OCI-LY3 (cell line): ENCODE measurements around the gene CD109.

Experiments used
- EZH2phosphoT487 ChIP-seq: fragments of 200-600 bp; shearing (Covaris generic); IDR thresholded peaks from 2 replicates; pipeline ENCODE4 v1.6.1; 2018; ENCODE audit warnings: antibody characterized with exemption, mixed run types, low read depth
- TF ChIP-seq, protein P1 (sequence below): fragments of 200-600, 300-600 bp; sonication (generic); IDR thresholded peaks from 2 replicates; pipeline ENCODE4 v1.5.1; 2014; ENCODE audit warnings: antibody characterized with exemption, low read length, low read depth

- TF ChIP-seq, protein P1, sequence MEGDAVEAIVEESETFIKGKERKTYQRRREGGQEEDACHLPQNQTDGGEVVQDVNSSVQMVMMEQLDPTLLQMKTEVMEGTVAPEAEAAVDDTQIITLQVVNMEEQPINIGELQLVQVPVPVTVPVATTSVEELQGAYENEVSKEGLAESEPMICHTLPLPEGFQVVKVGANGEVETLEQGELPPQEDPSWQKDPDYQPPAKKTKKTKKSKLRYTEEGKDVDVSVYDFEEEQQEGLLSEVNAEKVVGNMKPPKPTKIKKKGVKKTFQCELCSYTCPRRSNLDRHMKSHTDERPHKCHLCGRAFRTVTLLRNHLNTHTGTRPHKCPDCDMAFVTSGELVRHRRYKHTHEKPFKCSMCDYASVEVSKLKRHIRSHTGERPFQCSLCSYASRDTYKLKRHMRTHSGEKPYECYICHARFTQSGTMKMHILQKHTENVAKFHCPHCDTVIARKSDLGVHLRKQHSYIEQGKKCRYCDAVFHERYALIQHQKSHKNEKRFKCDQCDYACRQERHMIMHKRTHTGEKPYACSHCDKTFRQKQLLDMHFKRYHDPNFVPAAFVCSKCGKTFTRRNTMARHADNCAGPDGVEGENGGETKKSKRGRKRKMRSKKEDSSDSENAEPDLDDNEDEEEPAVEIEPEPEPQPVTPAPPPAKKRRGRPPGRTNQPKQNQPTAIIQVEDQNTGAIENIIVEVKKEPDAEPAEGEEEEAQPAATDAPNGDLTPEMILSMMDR, result no peak
- no peak for TF ChIP-seq EZH2phosphoT487
Measured at GRCh38 chr6:73752943-73753342, 56.9 kb downstream of the CD109 start.
